GM18526 (cell line): ENCODE data around the gene ALDH9A1.

ENCODE experiments used
- POLR2A ChIP-seq: IDR thresholded peaks from 3 replicates; pipeline ENCODE4 v1.6.1; 2011; ENCODE audit not compliant: insufficient read length; ENCODE audit errors: extremely low read depth

The ALDH9A1 gene

GRCh38 chr1:165650981-165651625, 47.3 kb downstream of the ALDH9A1 start:
- no peak for TF ChIP-seq POLR2A

- no peak for TF ChIP-seq POLR2A
Measured at GRCh38 chr1:165648919-165649572, 49.3 kb downstream of the ALDH9A1 start.

- no peak for TF ChIP-seq POLR2A
Measured at GRCh38 chr1:165647970-165648369, 50.4 kb downstream of the ALDH9A1 start.

- TF ChIP-seq POLR2A: no peak
Measured at GRCh38 chr1:165647517-165647916, 50.8 kb downstream of the ALDH9A1 start.

- TF ChIP-seq POLR2A: no peak
Measured at GRCh38 chr1:165645654-165646366, 52.6 kb downstream of the ALDH9A1 start.

GRCh38 chr1:165644064-165644735, 54.2 kb downstream of the ALDH9A1 start:
- no peak for TF ChIP-seq POLR2A

GRCh38 chr1:165641231-165641987, 57.0 kb downstream of the ALDH9A1 start:
- TF ChIP-seq POLR2A: no peak

GRCh38 chr1:165639821-165640623, 58.3 kb downstream of the ALDH9A1 start:
- TF ChIP-seq POLR2A: no peak

- no peak for TF ChIP-seq POLR2A
Measured at GRCh38 chr1:165637427-165637826, 60.9 kb downstream of the ALDH9A1 start.

- no peak for TF ChIP-seq POLR2A
Measured at GRCh38 chr1:165635823-165636222, 62.5 kb downstream of the ALDH9A1 start.

GRCh38 chr1:165635329-165635728, 63.0 kb downstream of the ALDH9A1 start:
- TF ChIP-seq POLR2A: no peak

- no peak for TF ChIP-seq POLR2A
Measured at GRCh38 chr1:165634154-165634921, 64.0 kb downstream of the ALDH9A1 start.

GRCh38 chr1:165633614-165634013, 64.7 kb downstream of the ALDH9A1 start:
- TF ChIP-seq POLR2A: no peak
